SU-DHL-6 (cell line): ENCODE data around the gene XPNPEP2.

Source experiments
- CTCF ChIP-seq: fragments of 200-600 bp; sonication (generic); IDR thresholded peaks from one replicate; pipeline ENCODE4 v1.5.1; 2017; ENCODE audit warnings: antibody characterized with exemption, mild to moderate bottlenecking, low read length, moderate library complexity; ENCODE audit not compliant: insufficient read depth, poor library complexity, severe bottlenecking
- EZH2phosphoT487 ChIP-seq: fragments of 200-600 bp; sonication (generic), shearing (Covaris generic); conservative IDR thresholded peaks from 2 replicates; pipeline ENCODE4 v1.6.1; 2018; ENCODE audit warnings: mild to moderate bottlenecking, antibody characterized with exemption, low read length, moderate library complexity, mixed read lengths

- TF ChIP-seq CTCF (no peak), EZH2phosphoT487 (no peak)
Observed at GRCh38 chrX:129719931-129720530, 18.7 kb upstream of the XPNPEP2 start.
